Panc1 (cell line): Measurements from ENCODE around the gene SUCLG2. TPM values are rescaled to one million over a fixed set of nuclear protein-coding genes. Genes with fewer than 3 reads are reported as not detected.

Source experiments
- ATAC-seq: fragments of 200-7000 bp; cut with Tn5 transposase; 2 replicates; pipeline ENCODE4 v1.9.1; 2020; ENCODE audit warnings: mild to moderate bottlenecking, moderate library complexity
- BruUV-seq: library from RNA; stranded (reverse); fragments of 400-500 nt; replicated peaks from 2 replicates; lab custom pipeline; 2021; lab: Mats Ljungman, UMichigan
- CTCF ChIA-PET: fragments of 300-600 bp; sonication (Branson Sonifier 250); formaldehyde crosslinking; loops from one replicate; lab custom pipeline; 2022; ENCODE audit warnings: antibody characterized with exemption; lab: Charles Lee
- POLR2A ChIA-PET: fragments of 300-600 bp; sonication (Branson Sonifier 250); formaldehyde crosslinking; loops from one replicate; lab custom pipeline; 2022; ENCODE audit warnings: antibody characterized with exemption; lab: Charles Lee
- DNase-seq: peaks from one replicate; pipeline ENCODE4 v3.0.0-alpha.2; 2010; ENCODE audit warnings: low read depth, low spot score
- H3K27ac ChIP-seq: 2 replicates; pipeline ENCODE4 v1.5.1; 2011; ENCODE audit warnings: mild to moderate bottlenecking, low read length, inconsistent platforms
- H3K27me3 ChIP-seq: fragments of 200-500 bp; sonication (Bioruptor generic); 2 replicates; pipeline ENCODE4 v1.6.0; 2014; ENCODE audit warnings: low read length, inconsistent platforms; ENCODE audit not compliant: control insufficient read depth, insufficient read depth
- H3K36me3 ChIP-seq: fragments of 200-500 bp; sonication (Bioruptor generic); 2 replicates; pipeline ENCODE4 v1.5.1; 2014; ENCODE audit warnings: inconsistent platforms, mild to moderate bottlenecking, low read length, moderate library complexity; ENCODE audit not compliant: control insufficient read depth, insufficient read depth
- H3K4me1 ChIP-seq: 2 replicates; pipeline ENCODE4 v1.5.1; 2011; ENCODE audit warnings: inconsistent platforms, mild to moderate bottlenecking, low read length, moderate library complexity; ENCODE audit not compliant: control insufficient read depth, insufficient read depth
- H3K4me3 ChIP-seq, 2 experiments: 2 replicates each; pipeline ENCODE4 v1.5.1; 2011 to 2012; ENCODE audit warnings: low read depth in 2 of 2, low read length in 2 of 2, mild to moderate bottlenecking in 2 of 2, inconsistent platforms in 1 of 2, moderate library complexity in 1 of 2
- H3K9me3 ChIP-seq: fragments of 200-500 bp; sonication (Bioruptor generic); 2 replicates; pipeline ENCODE4 v1.5.1; 2014; ENCODE audit warnings: low read depth, mild to moderate bottlenecking, inconsistent platforms, low read length, moderate library complexity; ENCODE audit not compliant: control insufficient read depth, insufficient read depth
- POLR2AphosphoS5 ChIP-seq: IDR thresholded peaks from 2 replicates; pipeline ENCODE4 v1.6.1; 2012; ENCODE audit warnings: mild to moderate bottlenecking, low read depth, low read length, moderate library complexity
- SIN3A ChIP-seq: IDR thresholded peaks from 2 replicates; pipeline ENCODE4 v1.6.1; 2012; ENCODE audit warnings: low read depth, mild to moderate bottlenecking, low read length, moderate library complexity, borderline replicate concordance; ENCODE audit not compliant: insufficient read depth
- TCF7L2 ChIP-seq: IDR thresholded peaks from 2 replicates; pipeline ENCODE4 v1.6.1; 2011; ENCODE audit warnings: mild to moderate bottlenecking, low read depth, low read length, inconsistent platforms
- in situ Hi-C: cut with HindIII; loops from 2 replicates; pipeline ENCODE4 v1.10.0; 2016; ENCODE audit warnings: low sequenced_read_pairs, low pct_unique_long_range_greater_than_20kb
- intact Hi-C: fragments of 100-400 bp; cut with micrococcal nuclease; formaldehyde crosslinking; loops from one replicate; pipeline ENCODE4 v1.10.0; 2022; ENCODE audit not compliant: unreplicated experiment
- total RNA-seq: library from RNA; stranded (reverse); gene quantifications from one replicate; pipeline ENCODE4 v1.2.1, GENCODE V29; 2021; ENCODE audit not compliant: unreplicated experiment
- TF ChIP-seq, protein P1 (sequence below): fragments of 450-650 bp; IDR thresholded peaks from 2 replicates; pipeline ENCODE4 v1.5.1; 2017; ENCODE audit warnings: mild to moderate bottlenecking
- TF ChIP-seq, protein P2 (sequence below), 2 experiments: IDR thresholded peaks; 2 replicates each; pipeline ENCODE4 v1.6.1; 2011 to 2012; ENCODE audit warnings: low read depth in 2 of 2, control low read depth in 1 of 2, low read length in 1 of 2, mild to moderate bottlenecking in 1 of 2, moderate library complexity in 1 of 2; ENCODE audit not compliant: insufficient read depth in 1 of 2

Gene SUCLG2
- total RNA-seq, 1 experiment from 2014 or later, result 28.3 TPM

DNA sequence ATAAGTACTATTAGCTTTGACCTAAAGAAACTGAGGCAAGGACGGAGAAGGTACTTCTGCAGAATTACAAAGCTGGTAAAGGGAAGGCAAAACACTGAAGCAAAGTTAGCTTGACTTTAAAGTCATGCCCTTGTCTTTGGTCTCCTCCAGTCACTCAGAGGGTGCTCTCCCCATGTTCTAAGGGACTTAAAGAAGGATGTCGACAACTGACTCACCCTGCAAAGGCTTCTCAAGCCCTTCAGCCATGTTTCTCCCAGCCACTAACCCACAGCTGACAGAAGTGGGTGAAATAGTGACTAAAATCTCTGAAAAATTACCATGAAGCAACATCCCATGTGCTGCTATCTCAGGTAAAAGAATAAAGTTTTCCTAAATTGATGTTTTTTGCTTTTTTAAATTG is 46.4 kb downstream of the SUCLG2 start:
- intact Hi-C loops, result no loop called here
- no peak for ATAC-seq
- H3K36me3 ChIP-seq, result peaks cover 6% of the 10 kb centered on the region; the same call in 1 of the 2 replicates
- CTCF ChIA-PET, result no interaction called here
- H3K27ac ChIP-seq, result no peak overlapping the region
- POLR2A ChIA-PET, result no interaction called here
- TF ChIP-seq POLR2AphosphoS5, result no peak
- TF ChIP-seq, protein P1, sequence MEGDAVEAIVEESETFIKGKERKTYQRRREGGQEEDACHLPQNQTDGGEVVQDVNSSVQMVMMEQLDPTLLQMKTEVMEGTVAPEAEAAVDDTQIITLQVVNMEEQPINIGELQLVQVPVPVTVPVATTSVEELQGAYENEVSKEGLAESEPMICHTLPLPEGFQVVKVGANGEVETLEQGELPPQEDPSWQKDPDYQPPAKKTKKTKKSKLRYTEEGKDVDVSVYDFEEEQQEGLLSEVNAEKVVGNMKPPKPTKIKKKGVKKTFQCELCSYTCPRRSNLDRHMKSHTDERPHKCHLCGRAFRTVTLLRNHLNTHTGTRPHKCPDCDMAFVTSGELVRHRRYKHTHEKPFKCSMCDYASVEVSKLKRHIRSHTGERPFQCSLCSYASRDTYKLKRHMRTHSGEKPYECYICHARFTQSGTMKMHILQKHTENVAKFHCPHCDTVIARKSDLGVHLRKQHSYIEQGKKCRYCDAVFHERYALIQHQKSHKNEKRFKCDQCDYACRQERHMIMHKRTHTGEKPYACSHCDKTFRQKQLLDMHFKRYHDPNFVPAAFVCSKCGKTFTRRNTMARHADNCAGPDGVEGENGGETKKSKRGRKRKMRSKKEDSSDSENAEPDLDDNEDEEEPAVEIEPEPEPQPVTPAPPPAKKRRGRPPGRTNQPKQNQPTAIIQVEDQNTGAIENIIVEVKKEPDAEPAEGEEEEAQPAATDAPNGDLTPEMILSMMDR, result no peak
- no peak for TF ChIP-seq TCF7L2
- no peak for TF ChIP-seq SIN3A
- TF ChIP-seq, protein P2, sequence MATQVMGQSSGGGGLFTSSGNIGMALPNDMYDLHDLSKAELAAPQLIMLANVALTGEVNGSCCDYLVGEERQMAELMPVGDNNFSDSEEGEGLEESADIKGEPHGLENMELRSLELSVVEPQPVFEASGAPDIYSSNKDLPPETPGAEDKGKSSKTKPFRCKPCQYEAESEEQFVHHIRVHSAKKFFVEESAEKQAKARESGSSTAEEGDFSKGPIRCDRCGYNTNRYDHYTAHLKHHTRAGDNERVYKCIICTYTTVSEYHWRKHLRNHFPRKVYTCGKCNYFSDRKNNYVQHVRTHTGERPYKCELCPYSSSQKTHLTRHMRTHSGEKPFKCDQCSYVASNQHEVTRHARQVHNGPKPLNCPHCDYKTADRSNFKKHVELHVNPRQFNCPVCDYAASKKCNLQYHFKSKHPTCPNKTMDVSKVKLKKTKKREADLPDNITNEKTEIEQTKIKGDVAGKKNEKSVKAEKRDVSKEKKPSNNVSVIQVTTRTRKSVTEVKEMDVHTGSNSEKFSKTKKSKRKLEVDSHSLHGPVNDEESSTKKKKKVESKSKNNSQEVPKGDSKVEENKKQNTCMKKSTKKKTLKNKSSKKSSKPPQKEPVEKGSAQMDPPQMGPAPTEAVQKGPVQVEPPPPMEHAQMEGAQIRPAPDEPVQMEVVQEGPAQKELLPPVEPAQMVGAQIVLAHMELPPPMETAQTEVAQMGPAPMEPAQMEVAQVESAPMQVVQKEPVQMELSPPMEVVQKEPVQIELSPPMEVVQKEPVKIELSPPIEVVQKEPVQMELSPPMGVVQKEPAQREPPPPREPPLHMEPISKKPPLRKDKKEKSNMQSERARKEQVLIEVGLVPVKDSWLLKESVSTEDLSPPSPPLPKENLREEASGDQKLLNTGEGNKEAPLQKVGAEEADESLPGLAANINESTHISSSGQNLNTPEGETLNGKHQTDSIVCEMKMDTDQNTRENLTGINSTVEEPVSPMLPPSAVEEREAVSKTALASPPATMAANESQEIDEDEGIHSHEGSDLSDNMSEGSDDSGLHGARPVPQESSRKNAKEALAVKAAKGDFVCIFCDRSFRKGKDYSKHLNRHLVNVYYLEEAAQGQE (IDR thresholded peaks at IDR 0.05; ENCODE audit: insufficient read depth in 1 of 2, low read depth in 2 of 2, low read length in 1 of 2), result no peak
- in situ Hi-C loops, result no loop called here
- no peaks in the 10 kb centered on the region for H3K4me1 ChIP-seq
- H3K9me3 ChIP-seq, result no peaks in the 10 kb centered on the region; the same call in 1 of the 2 replicates
- no TSS peak for BruUV-seq
- no peaks in the 10 kb centered on the region for H3K27me3 ChIP-seq
- H3K4me3 ChIP-seq, result no peak overlapping the region
- no peak for DNase-seq

DNA sequence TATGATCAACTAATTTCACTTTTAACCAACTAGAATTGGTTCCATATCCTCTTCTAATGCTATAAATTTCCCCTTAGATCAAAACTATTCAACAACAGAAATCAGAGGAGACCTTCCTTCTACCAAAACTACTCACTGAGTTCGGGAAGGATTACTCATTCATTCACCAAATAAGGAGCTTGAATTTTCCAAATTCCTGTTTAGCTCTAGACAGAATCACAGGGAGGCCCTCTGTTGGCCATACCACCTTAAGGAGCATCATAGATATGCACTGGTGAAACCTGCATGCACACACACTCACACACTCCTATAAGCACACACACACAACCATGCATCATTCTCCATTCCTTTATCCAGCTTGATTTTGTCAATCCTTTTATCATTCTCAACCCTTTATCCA is 49.0 kb downstream of the SUCLG2 start:
- intact Hi-C loops, result no loop called here
- H3K4me1 ChIP-seq, result no peaks in the 10 kb centered on the region
- H3K27ac ChIP-seq, result no peak overlapping the region
- no TSS peak for BruUV-seq
- in situ Hi-C loops, result no loop called here
- H3K9me3 ChIP-seq, result no peaks in the 10 kb centered on the region; the same call in 1 of the 2 replicates
- DNase-seq (no peak), ATAC-seq (no peak)
- H3K36me3 ChIP-seq, result peaks cover 6% of the 10 kb centered on the region; the same call in 1 of the 2 replicates
- ChIA-PET CTCF (no interaction called here), POLR2A (no interaction called here)
- H3K4me3 ChIP-seq, result no peak overlapping the region
- TF ChIP-seq, protein P1, result no peak; the same call in 1 of the 2 replicates
- H3K27me3 ChIP-seq, result no peaks in the 10 kb centered on the region
